Measurements from ENCODE around the gene SPOCK3. TPM values are rescaled to one million over a fixed set of nuclear protein-coding genes. Genes with fewer than 3 reads are reported as not detected.

SPOCK3 gene
- total and polyA plus RNA-seq, 7 donors = 0.39 to 3.9 (median 1.4) TPM; not detected in 2

DNA sequence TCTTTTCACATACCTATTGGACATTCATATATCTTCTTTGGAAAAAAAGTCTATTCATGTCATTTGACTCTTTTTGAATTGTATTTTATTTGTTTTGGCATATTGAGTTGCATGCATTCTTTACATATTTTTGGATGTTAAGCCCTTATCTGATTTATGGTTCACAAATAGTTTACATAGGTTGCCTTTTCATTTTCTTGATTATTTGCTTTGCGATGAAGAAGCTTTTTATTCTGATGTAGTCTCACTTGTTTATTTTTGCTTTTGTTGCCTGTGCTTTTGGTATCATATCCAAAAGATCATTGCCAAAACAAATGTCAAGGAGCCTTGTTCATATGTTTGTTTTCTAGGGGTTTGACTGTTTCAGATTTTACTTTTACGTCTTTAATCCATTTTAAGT lies 43.9 kb downstream of the SPOCK3 start:
- H3K27ac ChIP-seq = no peak overlapping the region
- DNase-seq = no peak
- H3K36me3 ChIP-seq = no peaks in the 10 kb centered on the region
- no peaks in the 10 kb centered on the region for H3K27me3 ChIP-seq
- no peak for TF ChIP-seq POLR2A (IDR thresholded peaks at IDR 0.05)
- TF ChIP-seq POLR2AphosphoS5 (IDR thresholded peaks at IDR 0.05) = no peak
- no peak for TF ChIP-seq EP300 (IDR thresholded peaks at IDR 0.05)
- TF ChIP-seq, protein P1, sequence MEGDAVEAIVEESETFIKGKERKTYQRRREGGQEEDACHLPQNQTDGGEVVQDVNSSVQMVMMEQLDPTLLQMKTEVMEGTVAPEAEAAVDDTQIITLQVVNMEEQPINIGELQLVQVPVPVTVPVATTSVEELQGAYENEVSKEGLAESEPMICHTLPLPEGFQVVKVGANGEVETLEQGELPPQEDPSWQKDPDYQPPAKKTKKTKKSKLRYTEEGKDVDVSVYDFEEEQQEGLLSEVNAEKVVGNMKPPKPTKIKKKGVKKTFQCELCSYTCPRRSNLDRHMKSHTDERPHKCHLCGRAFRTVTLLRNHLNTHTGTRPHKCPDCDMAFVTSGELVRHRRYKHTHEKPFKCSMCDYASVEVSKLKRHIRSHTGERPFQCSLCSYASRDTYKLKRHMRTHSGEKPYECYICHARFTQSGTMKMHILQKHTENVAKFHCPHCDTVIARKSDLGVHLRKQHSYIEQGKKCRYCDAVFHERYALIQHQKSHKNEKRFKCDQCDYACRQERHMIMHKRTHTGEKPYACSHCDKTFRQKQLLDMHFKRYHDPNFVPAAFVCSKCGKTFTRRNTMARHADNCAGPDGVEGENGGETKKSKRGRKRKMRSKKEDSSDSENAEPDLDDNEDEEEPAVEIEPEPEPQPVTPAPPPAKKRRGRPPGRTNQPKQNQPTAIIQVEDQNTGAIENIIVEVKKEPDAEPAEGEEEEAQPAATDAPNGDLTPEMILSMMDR (IDR thresholded peaks at IDR 0.05) = no peak
- H3K4me1 ChIP-seq = no peaks in the 10 kb centered on the region
- H3K9me3 ChIP-seq = no peaks in the 10 kb centered on the region
- 86 to 94% methylated on average over 2 of the region's 2 CpGs for WGBS, 2 donors
- intact Hi-C loops (cut with DNase I) = no loop called here
- H3K4me3 ChIP-seq = no peak overlapping the region

DNA sequence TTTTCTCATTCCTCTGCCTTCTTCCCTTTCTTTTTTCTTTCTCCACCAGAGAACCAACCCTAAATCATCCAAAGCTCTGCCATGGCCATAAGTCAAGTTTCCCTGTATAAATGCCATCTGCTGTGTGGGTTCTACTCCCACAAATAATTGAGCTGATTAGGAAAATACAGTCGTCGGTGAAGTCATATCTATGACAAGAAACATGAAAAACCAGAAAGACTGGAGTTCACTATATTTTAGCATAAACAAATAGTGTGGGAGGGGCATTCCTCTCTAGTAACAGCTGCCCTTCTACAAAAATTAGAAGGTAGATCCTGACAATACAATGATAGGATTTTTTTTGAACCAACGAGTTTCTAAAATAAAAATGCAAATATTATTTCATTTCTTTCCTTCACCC lies 48.8 kb downstream of the SPOCK3 start:
- H3K4me1 ChIP-seq = no peaks in the 10 kb centered on the region
- TF ChIP-seq, protein P1 (IDR thresholded peaks at IDR 0.05) = no peak
- TF ChIP-seq EP300 (IDR thresholded peaks at IDR 0.05) (no peak), POLR2AphosphoS5 (IDR thresholded peaks at IDR 0.05) (no peak), POLR2A (IDR thresholded peaks at IDR 0.05) (no peak)
- no peak for DNase-seq
- no peaks in the 10 kb centered on the region for H3K27me3 ChIP-seq
- H3K4me3 ChIP-seq = no peak overlapping the region
- 29 to 75% methylated on average over 3 of the region's 3 CpGs for WGBS, 2 donors
- no peaks in the 10 kb centered on the region for H3K36me3 ChIP-seq
- no peak overlapping the region for H3K27ac ChIP-seq
- intact Hi-C loops (cut with DNase I) = no loop called here
- H3K9me3 ChIP-seq = no peaks in the 10 kb centered on the region

DNA sequence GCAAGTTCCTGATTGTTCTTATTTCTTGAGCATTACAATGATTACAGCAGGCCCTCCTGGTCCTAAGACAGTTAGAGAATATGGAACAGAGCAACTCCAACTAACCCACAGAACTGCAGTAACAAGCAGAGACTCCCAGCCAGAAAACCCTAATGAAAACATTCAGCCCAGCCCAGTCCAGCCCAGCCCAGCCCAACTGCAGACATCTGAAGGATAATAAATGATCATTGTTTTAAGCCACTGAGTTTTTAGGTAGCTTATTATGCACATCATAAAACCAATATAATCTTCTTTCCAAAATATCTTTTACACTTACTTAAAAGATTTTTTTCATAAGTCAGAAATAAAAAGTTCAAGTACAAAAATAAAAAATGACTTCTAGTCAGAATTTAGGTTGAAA lies 51.3 kb downstream of the SPOCK3 start:
- Histone ChIP-seq H3K27me3 (no peaks in the 10 kb centered on the region), H3K9me3 (no peaks in the 10 kb centered on the region), H3K4me1 (no peaks in the 10 kb centered on the region), H3K36me3 (no peaks in the 10 kb centered on the region), H3K4me3 (no peak overlapping the region), H3K27ac (no peak overlapping the region)
- intact Hi-C loops (cut with DNase I) = no loop called here
- DNase-seq = no peak
- TF ChIP-seq POLR2AphosphoS5 (IDR thresholded peaks at IDR 0.05) = no peak
- no peak for TF ChIP-seq POLR2A (IDR thresholded peaks at IDR 0.05)
- TF ChIP-seq EP300 (IDR thresholded peaks at IDR 0.05) = no peak
- TF ChIP-seq, protein P1 (IDR thresholded peaks at IDR 0.05) = no peak

- TF ChIP-seq EP300 (IDR thresholded peaks at IDR 0.05) = no peak
- TF ChIP-seq, protein P1 (IDR thresholded peaks at IDR 0.05) = no peak
- TF ChIP-seq POLR2AphosphoS5 (IDR thresholded peaks at IDR 0.05) = no peak
- TF ChIP-seq POLR2A (IDR thresholded peaks at IDR 0.05) = no peak
- 24 to 28% methylated on average over 1 of the region's 1 CpG for WGBS, 2 donors
- Histone ChIP-seq H3K36me3 (no peaks in the 10 kb centered on the region), H3K27ac (no peak overlapping the region), H3K4me1 (no peaks in the 10 kb centered on the region), H3K9me3 (no peaks in the 10 kb centered on the region), H3K27me3 (no peaks in the 10 kb centered on the region), H3K4me3 (no peak overlapping the region)
- intact Hi-C loops (cut with DNase I) = no loop called here
- no peak for DNase-seq
Measured at GRCh38 chr4:167177925-167178324, 56.4 kb downstream of the SPOCK3 start.

GRCh38 chr4:167176723-167177367 lies 57.4 kb downstream of the SPOCK3 start:
- Histone ChIP-seq H3K27ac (no peak overlapping the region), H3K4me1 (no peaks in the 10 kb centered on the region), H3K36me3 (no peaks in the 10 kb centered on the region), H3K9me3 (no peaks in the 10 kb centered on the region), H3K27me3 (no peaks in the 10 kb centered on the region), H3K4me3 (no peak overlapping the region)
- intact Hi-C loops (cut with DNase I) = no loop called here
- 48 to 64% methylated on average over 6 of the region's 6 CpGs for WGBS, 2 donors
- TF ChIP-seq POLR2AphosphoS5 (IDR thresholded peaks at IDR 0.05) (no peak), POLR2A (IDR thresholded peaks at IDR 0.05) (no peak), EP300 (IDR thresholded peaks at IDR 0.05) (no peak)
- TF ChIP-seq, protein P1 (IDR thresholded peaks at IDR 0.05) = no peak
- no peak for DNase-seq

All from sigmoid colon (tissue), 7 donors.